ENCODE results near the gene KLHL18. TPM values are rescaled to one million over a fixed set of nuclear protein-coding genes. Genes with fewer than 3 reads are reported as not detected.
"Not testable (repeated sequence)": the region's sequence is repeated elsewhere in the genome, so short reads cannot be mapped to it uniquely, and the experiment has no call there.

KLHL18 gene
- total and polyA plus RNA-seq, 12 donors, result 10.6 to 62.1 (median 28.3) TPM

DNA sequence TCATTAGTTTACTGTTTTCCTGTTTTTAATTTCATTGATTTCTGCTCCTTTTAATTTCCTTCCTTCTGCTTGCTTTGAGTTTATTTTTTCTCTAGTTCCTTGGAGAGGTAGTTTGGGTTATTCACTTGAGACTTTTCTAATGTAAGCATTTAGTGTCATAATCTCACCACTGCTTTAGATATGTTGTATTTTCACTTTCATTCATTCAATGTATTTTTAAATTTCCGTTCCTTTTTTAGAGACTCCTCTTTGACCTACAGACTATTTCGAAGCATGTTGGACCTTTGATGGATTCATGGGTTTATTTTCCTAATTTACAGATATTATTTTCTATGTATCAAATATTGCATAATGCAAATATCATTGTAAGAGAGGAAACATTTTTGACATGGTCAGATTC is 23.3 kb downstream of the KLHL18 start:
- H3K4me1 ChIP-seq (replicated peaks in 1 of 2), result no peaks in the 10 kb centered on the region
- H3K27ac ChIP-seq, result no peak overlapping the region
- DNase-seq, result no peak
- no peaks in the 10 kb centered on the region for H3K9me3 ChIP-seq (replicated peaks in 1 of 3)
- no peak overlapping the region for H3K4me3 ChIP-seq
- H3K27me3 ChIP-seq, result no peaks in the 10 kb centered on the region
- intact Hi-C loops (cut with DNase I), result no loop called here
- peaks cover 0 to 9% of the 10 kb centered on the region in 2 donors for H3K36me3 ChIP-seq (replicated peaks in 1 of 2)
- WGBS, 4 donors, result 76 to 87% (median 79%) methylated on average over 2 of the region's 2 CpGs
- TF ChIP-seq, protein P1, sequence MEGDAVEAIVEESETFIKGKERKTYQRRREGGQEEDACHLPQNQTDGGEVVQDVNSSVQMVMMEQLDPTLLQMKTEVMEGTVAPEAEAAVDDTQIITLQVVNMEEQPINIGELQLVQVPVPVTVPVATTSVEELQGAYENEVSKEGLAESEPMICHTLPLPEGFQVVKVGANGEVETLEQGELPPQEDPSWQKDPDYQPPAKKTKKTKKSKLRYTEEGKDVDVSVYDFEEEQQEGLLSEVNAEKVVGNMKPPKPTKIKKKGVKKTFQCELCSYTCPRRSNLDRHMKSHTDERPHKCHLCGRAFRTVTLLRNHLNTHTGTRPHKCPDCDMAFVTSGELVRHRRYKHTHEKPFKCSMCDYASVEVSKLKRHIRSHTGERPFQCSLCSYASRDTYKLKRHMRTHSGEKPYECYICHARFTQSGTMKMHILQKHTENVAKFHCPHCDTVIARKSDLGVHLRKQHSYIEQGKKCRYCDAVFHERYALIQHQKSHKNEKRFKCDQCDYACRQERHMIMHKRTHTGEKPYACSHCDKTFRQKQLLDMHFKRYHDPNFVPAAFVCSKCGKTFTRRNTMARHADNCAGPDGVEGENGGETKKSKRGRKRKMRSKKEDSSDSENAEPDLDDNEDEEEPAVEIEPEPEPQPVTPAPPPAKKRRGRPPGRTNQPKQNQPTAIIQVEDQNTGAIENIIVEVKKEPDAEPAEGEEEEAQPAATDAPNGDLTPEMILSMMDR (IDR thresholded peaks at IDR 0.05), result no peak
- no peak for TF ChIP-seq POLR2A (IDR thresholded peaks at IDR 0.05)

DNA sequence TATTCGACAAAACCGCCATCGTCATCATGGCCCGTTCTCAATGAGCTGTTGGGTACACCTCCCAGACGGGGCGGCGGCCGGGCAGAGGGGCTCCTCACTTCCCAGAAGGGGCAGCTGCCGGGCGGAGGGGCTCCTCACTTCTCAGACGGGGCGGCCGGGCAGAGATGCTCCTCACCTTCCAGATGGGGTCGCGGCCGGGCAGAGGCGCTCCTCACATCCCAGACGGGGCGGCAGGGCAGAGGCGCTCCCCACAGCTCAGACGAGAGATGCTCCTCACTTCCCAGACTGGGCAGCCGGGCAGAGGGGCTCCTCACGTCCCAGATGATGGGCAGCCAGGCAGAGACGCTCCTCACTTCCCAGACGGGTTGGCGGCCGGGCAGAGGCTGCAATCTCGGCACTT is 26.5 kb downstream of the KLHL18 start:
- intact Hi-C loops (cut with DNase I); H3K36me3 ChIP-seq (replicated peaks in 1 of 2); H3K4me3 ChIP-seq; H3K9me3 ChIP-seq (replicated peaks in 1 of 3); H3K27me3 ChIP-seq; H3K27ac ChIP-seq: not testable (repeated sequence)
- whole genome bisulfite sequencing, 4 donors, result 94 to 98% (median 96%) methylated on average over 8 to 27 of the region's 28 CpGs
- peak in 1 of 7 donors; percentile 35 for DNase-seq
- H3K4me1 ChIP-seq (replicated peaks in 1 of 2), result peaks cover 0 to 11% of the 10 kb centered on the region in 2 donors

DNA sequence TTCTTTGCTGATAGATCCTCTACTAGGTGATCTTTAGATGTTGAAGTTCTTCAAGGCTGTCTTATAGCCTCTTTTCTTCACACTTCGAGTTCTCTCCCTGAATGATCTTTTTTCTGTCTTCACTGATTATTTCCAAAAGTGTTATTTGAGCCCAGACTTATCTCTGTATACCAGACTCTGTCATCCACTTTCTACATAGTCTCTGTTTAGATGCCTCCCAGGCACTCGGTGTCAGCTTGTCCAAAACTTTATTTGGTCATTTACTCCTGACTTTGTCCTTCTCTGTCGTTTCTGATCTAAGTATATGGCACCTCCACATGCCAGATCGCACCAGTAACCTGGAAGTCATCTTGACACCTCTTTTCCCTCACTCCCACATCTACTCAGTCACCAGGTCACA is 27.6 kb downstream of the KLHL18 start:
- H3K36me3 ChIP-seq (replicated peaks in 1 of 2), result no peaks in the 10 kb centered on the region
- H3K4me3 ChIP-seq, result no peak overlapping the region
- no peak overlapping the region for H3K27ac ChIP-seq
- 91 to 95% (median 92%) methylated on average over 4 of the region's 4 CpGs for WGBS, 4 donors
- no peaks in the 10 kb centered on the region for H3K9me3 ChIP-seq (replicated peaks in 1 of 3)
- peaks cover 0 to 23% of the 10 kb centered on the region in 2 donors for H3K4me1 ChIP-seq (replicated peaks in 1 of 2)
- TF ChIP-seq POLR2A (IDR thresholded peaks at IDR 0.05), result no peak
- TF ChIP-seq, protein P1 (IDR thresholded peaks at IDR 0.05), result no peak
- intact Hi-C loops (cut with DNase I), result no loop called here
- H3K27me3 ChIP-seq, result no peaks in the 10 kb centered on the region
- DNase-seq, result no peak

DNA sequence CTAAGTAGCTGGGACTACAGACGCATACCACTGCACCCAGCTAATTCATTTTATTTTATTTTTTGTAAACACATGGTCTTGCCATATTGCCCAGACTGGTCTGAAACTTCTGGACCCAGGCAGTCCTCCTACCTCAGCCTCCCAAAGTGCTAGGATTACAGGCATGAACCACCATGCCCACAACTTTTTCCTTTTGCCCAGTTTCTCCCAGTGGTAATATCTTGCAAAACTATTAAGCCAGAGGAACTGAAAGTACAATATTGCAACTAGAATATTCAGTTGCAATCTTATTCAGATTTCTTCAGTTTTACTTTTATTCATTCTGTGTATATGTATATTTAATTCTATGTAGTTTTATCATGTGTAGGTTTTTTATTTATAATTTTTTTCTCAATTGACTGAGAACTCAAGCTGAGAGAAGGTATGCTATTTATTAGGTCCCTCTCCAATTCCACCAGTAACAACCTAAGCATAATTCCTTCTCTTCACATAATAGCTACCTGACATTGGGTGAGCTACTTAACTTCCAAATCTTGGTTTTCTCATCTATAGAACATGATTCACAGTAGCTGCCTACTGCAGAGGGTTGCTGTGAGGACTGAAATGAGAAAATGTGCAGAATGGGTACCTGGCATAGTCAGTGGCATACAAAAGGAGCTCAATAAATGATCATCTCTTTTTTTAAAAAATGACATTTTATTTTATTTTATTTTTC is 30.8 kb downstream of the KLHL18 start:
- Histone ChIP-seq H3K36me3 (replicated peaks in 1 of 2) (no peaks in the 10 kb centered on the region), H3K27me3 (no peaks in the 10 kb centered on the region), H3K9me3 (replicated peaks in 1 of 3) (no peaks in the 10 kb centered on the region), H3K4me3 (no peak overlapping the region), H3K4me1 (replicated peaks in 1 of 2) (peaks cover 0 to 30% of the 10 kb centered on the region in 2 donors), H3K27ac (no peak overlapping the region)
- no peak for DNase-seq
- 85 to 92% (median 86%) methylated on average over 1 of the region's 1 CpG for WGBS, 4 donors
- intact Hi-C loops (cut with DNase I), result no loop called here
- no peak for TF ChIP-seq POLR2A (IDR thresholded peaks at IDR 0.05)
- TF ChIP-seq, protein P1 (IDR thresholded peaks at IDR 0.05), result no peak

All from adrenal gland (tissue), 12 donors.